GM19025 (cell line): ENCODE results near the gene PYGO1.
"Not testable (repeated sequence)": the region's sequence is repeated elsewhere in the genome, so short reads cannot be mapped to it uniquely, and the experiment has no call there.

ENCODE experiments used
- ATAC-seq: cut with Tn5 transposase; IDR thresholded peaks from one replicate; pipeline ENCODE4 v1.9.1; 2021; ENCODE audit warnings: mild to moderate bottlenecking, low read depth, moderate library complexity; ENCODE audit not compliant: unreplicated experiment

Gene PYGO1, protein sequence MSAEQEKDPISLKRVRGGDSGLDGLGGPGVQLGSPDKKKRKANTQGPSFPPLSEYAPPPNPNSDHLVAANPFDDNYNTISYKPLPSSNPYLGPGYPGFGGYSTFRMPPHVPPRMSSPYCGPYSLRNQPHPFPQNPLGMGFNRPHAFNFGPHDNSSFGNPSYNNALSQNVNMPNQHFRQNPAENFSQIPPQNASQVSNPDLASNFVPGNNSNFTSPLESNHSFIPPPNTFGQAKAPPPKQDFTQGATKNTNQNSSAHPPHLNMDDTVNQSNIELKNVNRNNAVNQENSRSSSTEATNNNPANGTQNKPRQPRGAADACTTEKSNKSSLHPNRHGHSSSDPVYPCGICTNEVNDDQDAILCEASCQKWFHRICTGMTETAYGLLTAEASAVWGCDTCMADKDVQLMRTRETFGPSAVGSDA

DNA sequence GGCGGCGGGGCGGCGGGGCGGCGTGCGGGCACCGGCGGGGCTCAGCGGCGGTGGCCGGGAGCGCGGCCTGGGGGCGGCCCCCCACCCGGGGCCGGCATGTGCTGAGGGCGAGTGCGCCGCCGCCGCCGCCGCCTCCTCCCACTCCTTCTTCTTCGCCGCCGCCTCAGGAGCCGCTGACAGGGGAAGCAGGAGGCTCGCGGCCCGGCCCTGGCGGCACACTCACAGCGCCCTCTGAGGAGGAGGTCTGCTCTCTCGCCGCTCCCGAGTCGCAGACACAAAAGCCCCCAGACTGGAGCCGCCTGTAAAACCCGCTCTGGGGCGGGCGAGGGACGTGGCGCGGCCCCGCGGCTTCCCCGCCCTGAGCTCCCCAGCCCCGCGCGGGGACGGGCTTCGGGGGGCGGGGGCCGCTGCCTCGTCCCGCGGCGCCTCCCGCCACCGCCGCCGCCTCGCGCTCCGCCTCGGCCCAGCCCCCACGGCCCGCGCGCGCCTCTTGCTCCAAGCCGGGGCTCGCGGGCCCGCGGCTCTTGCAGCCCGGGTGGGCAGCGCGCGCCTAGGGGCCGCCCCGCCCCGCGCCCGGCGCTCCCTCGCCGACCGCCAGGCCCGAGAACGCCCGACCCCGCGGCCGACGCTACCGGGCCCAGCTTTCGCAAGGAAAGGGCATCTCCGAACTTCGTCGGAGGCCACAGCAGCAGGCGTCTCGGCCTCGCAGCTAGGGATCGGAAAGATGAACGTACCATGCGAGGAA, at the start of gene PYGO1:
PYGO1 (minus strand) TSS at position 276 of the 745 bp plus-strand sequence. CDS start 462 bp downstream, outside the sequence.
- ATAC-seq, result peak; percentile 60

GRCh38 chr15:55637086-55637485, 48.9 kb upstream of the PYGO1 start:
- no peak for ATAC-seq

- no peak for ATAC-seq
Observed at GRCh38 chr15:55633731-55634130, 45.6 kb upstream of the PYGO1 start.

DNA sequence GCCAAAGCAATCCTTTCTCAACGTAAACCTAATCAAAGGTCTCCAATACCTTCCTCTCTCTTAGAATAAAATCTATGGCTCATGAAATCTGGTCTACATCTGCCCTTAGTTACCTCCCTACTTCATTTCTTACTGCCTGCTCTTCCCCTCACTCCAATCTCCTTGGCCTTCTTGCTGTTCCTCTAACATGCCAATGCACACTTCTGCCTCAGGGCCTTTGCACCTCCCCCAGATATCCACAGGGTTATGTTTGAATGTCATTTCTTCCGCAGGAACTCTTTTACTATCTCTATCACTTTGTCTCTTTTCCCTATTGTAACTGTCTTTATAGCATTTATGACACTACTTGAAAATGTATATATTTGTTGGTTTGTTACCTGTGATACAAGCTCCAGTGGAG, 44.3 kb upstream of the PYGO1 start:
- ATAC-seq, result no peak

DNA sequence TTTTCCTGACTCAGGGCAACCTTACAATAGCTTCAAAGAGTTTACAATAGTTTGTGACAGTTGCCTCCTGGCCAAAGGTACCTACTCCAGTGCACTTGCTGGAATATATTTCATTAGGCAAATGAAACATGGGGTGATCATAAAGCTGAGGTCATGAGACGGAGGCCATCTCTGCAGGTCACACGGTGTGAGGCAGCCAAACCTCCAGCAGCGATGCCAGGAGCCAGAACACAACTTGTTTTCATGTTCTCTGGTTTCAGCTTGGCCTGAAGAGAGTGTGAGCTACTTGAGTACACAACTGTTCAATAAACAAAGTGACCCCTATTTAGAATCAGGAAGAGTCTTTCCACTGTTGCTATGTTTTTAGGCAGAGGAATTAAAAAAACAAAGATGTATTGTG, 42.7 kb upstream of the PYGO1 start:
- no peak for ATAC-seq

- no peak for ATAC-seq
Observed at GRCh38 chr15:55628369-55628730, 40.2 kb upstream of the PYGO1 start.

DNA sequence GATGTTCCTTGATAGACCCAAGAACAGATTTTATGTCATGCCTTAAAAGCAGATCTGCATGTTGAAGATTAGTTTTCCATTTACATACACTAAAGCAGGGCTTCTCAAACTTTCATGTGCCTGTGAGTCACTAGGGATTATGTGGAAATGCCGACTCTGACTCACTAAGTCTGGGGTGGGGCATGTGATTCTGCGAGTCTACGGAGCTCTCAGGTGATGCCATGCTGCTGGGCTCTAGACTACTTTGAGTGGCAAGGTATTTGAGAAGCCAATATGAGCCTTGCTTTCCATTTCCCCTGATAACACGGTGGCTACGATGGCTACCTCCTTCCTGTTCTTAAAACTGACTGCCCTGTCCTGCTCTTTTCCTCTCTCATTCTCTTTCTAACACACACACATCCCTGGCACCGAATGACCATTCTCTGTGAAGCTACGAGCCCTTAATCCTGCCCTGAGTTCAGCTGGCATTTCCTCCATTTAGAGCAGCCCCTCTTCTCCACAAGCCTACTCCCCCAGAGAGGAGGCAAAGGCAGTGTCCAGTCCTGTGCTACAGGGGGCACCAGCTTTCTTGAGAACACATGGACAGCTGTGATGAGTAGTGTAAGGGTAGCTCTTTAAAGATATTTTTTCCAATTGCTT, 39.7 kb upstream of the PYGO1 start:
- ATAC-seq, result no peak

DNA sequence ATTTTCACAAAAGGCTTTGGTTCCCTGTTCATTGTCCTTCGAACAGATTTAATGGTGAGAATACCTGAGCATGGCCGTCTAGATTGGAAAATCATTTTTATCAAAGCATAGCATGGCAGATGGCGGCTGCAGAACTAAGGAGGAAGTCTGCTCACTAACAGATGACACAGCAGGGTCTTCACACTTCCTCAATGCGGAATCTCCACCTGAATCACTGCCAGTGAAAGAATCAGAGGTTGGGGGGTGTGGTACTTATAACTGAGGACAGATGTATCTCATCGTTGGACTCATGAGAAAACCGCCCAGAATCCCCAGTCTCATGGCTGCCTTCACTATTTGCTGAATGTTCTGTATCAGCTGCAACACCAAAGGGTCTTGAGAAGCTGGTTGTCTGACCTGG, 31.6 kb upstream of the PYGO1 start:
- ATAC-seq, result no peak

DNA sequence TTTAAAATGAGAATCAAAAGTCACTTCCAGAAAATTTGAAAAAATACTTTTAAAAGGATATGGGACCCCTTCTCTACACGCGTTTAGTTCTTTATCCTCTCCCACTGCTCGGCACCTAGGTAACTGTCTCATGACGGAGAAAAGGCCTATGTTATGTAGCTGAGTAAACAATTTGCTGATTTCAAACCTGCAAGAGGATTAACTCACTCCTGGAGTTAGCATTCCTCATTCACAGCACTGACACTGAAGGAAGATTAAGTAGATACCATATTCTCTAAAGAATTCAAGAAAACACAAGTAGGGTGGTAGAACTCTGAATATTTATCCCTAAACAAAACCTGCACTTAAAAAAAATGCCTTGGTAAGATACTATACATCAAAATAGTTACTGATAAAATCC, 30.2 kb upstream of the PYGO1 start:
- ATAC-seq, result no peak

- ATAC-seq, result no peak
Observed at GRCh38 chr15:55615445-55615844, 27.3 kb upstream of the PYGO1 start.

DNA sequence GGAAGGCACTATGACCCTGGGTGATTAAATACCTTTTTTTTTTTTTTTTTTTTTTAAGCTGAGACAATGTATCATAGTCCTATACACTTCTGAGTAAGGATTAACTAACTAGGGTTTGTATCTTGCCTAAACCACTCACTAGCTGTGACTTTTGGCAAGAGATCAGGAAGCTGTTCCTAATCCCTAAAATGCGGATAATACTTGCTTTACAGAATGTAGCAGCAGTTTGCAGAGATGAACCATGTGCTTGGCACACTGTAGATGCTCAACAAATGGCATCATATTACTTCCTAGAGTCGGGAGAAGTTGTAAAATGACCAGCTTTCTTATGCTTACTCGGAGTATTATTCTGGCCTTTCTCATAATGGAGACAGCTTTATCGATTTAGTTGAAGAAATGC, 25.6 kb upstream of the PYGO1 start:
- no peak for ATAC-seq

DNA sequence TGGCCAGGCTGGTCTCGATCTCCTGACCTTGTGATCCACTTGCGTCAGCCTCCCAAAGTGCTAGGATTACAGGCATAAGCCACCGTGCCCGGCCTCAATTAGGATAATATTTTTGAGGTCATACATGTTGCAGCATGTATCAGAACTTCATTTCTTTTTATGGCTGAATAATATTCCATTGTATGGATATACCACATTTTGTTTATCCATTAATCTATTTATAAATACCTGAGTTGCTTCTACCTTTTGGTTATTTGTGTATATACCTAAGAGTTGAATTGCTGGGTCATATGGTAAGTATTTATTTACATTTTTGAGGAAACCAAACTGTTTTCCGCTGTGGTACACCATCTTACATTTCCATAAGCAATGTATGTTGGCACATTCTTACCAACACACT, 18.1 kb upstream of the PYGO1 start:
- ATAC-seq, result no peak

DNA sequence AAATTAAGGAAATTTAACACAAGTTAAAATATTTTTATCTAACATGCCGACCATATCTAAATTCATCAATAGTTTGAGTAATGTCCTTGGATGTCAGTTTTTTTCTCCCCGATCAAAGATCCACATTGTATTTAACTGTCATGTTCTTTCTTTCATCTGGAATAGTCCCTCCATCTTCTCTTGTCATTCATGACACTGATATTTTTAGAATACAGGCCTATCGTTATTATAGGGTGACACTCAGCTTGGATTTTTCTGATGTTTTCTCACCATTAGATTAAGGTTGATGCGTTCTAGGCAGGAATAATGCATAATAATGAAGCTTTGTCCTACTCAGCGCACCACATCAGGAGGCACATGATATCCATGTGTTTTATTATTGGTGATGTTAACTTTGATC, 13.2 kb upstream of the PYGO1 start:
- no peak for ATAC-seq

DNA sequence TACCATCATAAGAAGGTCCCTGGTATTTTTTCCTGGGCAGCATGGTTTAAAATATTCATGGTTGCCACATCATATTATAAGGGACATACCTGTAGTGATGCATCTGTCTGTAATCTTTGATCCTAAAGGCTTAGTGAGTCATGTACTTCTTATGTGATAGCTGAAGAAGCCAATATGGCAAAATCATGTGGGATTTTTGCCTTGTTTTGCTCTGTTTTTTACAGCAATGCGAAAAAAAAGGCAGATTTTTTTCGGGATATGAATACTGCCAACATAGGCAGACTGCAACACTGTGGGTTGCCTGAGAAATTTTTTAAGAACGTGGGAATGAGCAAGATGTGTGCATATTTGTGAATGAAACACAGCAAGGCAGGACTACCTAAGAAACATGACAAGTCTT, 11.3 kb upstream of the PYGO1 start:
- ATAC-seq, result no peak

DNA sequence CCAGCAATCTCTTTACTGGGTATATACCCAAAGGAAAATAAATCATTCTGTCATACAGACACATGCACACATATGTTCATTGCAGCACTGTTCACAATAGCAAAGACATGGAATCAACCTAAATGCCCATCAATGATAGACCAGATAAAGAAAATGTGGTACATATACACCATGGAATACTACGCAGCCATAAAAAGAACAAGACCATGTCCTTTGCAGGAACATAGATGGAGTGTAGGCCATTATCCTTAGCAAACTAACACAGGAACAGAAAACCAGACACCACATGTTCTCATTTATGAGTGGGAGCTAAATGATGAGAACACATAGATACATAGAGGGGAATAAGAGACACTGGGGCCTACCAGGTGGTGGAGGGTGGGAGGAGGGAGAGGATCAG, 4.9 kb upstream of the PYGO1 start:
- ATAC-seq, result not testable (repeated sequence)

DNA sequence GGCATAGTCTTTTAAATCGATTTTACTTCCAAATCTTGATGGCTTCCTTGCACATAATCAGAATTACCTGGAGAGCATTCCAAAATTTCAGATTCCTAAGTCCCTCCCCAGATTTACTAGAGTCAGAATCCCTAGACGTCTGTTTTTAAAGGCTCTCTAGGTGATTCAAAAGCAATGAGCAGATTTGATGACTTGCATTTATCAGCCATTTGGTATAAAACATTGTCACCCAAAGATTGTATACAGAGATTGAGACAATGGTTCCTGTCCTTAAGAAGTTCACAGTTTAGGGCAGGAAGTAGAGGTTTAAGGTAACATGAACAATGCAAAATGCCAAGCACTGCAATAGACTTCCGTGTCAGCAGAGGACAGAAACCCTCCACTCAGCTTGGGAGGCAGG, 2.6 kb upstream of the PYGO1 start:
- no peak for ATAC-seq

DNA sequence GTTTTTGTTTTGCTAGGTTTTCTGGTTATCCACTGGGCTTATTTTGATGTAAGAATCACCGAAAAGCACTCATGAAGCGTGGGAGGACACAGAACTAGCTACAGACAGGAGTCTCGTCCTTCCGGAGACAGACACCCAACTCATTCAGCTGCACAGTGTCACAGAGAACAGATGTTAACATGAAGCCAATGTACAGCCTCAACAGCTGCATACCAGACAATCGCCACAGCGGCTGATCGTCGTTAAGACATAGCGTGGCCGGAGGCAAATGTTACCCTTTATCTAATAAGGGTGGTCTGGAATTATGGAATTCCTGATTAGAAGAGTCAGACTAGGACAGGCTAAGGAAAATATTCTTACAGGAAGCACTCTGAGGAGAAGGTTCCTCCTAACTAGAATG, 1.1 kb upstream of the PYGO1 start:
- no peak for ATAC-seq

GRCh38 chr15:55588815-55589115, 620 bp upstream of the PYGO1 start:
- no peak for ATAC-seq

- peak; percentile 18 for ATAC-seq
Observed at GRCh38 chr15:55587321-55588069, 650 bp downstream of the PYGO1 start.

GRCh38 chr15:55586808-55587207, 1.3 kb downstream of the PYGO1 start:
- ATAC-seq, result no peak

DNA sequence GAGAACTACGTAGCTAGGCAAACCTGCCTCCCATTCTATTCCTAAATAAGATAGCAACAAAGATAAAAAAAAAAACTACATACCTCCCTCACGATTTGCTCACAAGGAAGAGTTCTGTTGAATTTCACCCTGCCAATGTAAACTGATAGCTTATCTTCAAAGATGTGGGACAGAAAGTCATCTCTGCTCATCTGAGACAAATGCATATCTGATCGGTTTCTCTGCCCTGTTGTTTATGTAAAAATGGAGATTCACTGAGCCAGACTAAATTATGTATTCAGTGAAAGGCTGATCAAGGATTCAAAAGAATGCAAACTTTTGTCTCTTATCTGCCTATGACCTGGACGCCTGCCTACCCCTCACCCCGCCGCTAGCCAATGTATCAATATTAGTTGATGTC, 11.2 kb downstream of the PYGO1 start:
- no peak for ATAC-seq
